GM19240 (cell line): ENCODE results near the gene B4GALNT4.
"Not testable (repeated sequence)": the region's sequence is repeated elsewhere in the genome, so short reads cannot be mapped to it uniquely, and the experiment has no call there.

Experiments
- DNase-seq: peaks from one replicate; pipeline ENCODE4 v3.0.0; 2011; ENCODE audit warnings: low spot score; ENCODE audit not compliant: insufficient read length

The B4GALNT4 gene

GRCh38 chr11:375065-376025 is 6.0 kb downstream of the B4GALNT4 start:
- no peak for DNase-seq

GRCh38 chr11:376531-377173 is 7.4 kb downstream of the B4GALNT4 start:
- DNase-seq = no peak

GRCh38 chr11:377174-377865 is 8.0 kb downstream of the B4GALNT4 start:
- no peak for DNase-seq

- no peak for DNase-seq
These were observed 8.7 kb downstream of the B4GALNT4 start for GRCh38 chr11:377883-378500.

- DNase-seq = no peak
These were observed 10.2 kb downstream of the B4GALNT4 start for GRCh38 chr11:379205-380094.

GRCh38 chr11:380095-380480 is 10.8 kb downstream of the B4GALNT4 start:
- no peak for DNase-seq

- DNase-seq = no peak
These were observed 11.2 kb downstream of the B4GALNT4 start for GRCh38 chr11:380491-380890.

- no peak for DNase-seq
These were observed 11.7 kb downstream of the B4GALNT4 start for GRCh38 chr11:380996-381395.

- DNase-seq = no peak
These were observed 12.3 kb downstream of the B4GALNT4 start for GRCh38 chr11:381501-382072.

GRCh38 chr11:382081-382629 is 12.9 kb downstream of the B4GALNT4 start:
- no peak for DNase-seq

- no peak for DNase-seq
These were observed 14.1 kb downstream of the B4GALNT4 start for GRCh38 chr11:383431-383830.

GRCh38 chr11:384511-384910 is 15.2 kb downstream of the B4GALNT4 start:
- no peak for DNase-seq

GRCh38 chr11:385594-386351 is 16.5 kb downstream of the B4GALNT4 start:
- no peak for DNase-seq

GRCh38 chr11:386483-386882 is 17.2 kb downstream of the B4GALNT4 start:
- no peak for DNase-seq

- DNase-seq = no peak
These were observed 18.0 kb downstream of the B4GALNT4 start for GRCh38 chr11:387193-387793.

- DNase-seq = not testable (repeated sequence)
These were observed 20.1 kb downstream of the B4GALNT4 start for GRCh38 chr11:389369-389768.

- no peak for DNase-seq
These were observed 20.9 kb downstream of the B4GALNT4 start for GRCh38 chr11:390175-390574.

GRCh38 chr11:391117-392017 is 22.1 kb downstream of the B4GALNT4 start:
- DNase-seq = no peak
